ENCODE measurements around the gene TMEM9B. TPM values are rescaled to one million over a fixed set of nuclear protein-coding genes. Genes with fewer than 3 reads are reported as not detected.

The TMEM9B gene
- total and polyA plus RNA-seq, 9 donors: 25.2 to 39.8 (median 36.3) TPM

GRCh38 chr11:8932564-8933180 lies 31.6 kb downstream of the TMEM9B start, which contains the start of gene C11orf16:
Gene C11orf16, minus strand, starts transcription at chr11:8932947. Its CDS starts 639 bp downstream, at chr11:8932308.
- no peak for DNase-seq
- H3K27ac ChIP-seq (ENCODE audit: low read length): no peak within 1 kb of the TSS
- no peak within 1 kb of the TSS for H3K4me3 ChIP-seq (ENCODE audit: low read length)
- no peaks in the 10 kb centered on the region for H3K36me3 ChIP-seq (ENCODE audit: control insufficient read depth, insufficient read depth, low read length)
- WGBS (ENCODE audit: insufficient coverage): 57% methylated on average over 9 of the region's 12 CpGs
- no peaks in the 10 kb centered on the region for H3K9me3 ChIP-seq (replicated peaks; ENCODE audit: control insufficient read depth, low read depth, low read length)
- peaks cover 4% of the 10 kb centered on the region for H3K4me1 ChIP-seq (ENCODE audit: control insufficient read depth, insufficient read depth, low read length)
- no peaks in the 10 kb centered on the region for H3K27me3 ChIP-seq (ENCODE audit: control insufficient read depth, insufficient read depth, low read length)

- no peak for DNase-seq
- Histone ChIP-seq H3K9me3 (replicated peaks; ENCODE audit: control insufficient read depth, low read depth, low read length) (no peaks in the 10 kb centered on the region), H3K4me1 (ENCODE audit: control insufficient read depth, insufficient read depth, low read length) (peaks cover 5% of the 10 kb centered on the region), H3K27me3 (ENCODE audit: control insufficient read depth, insufficient read depth, low read length) (no peaks in the 10 kb centered on the region), H3K27ac (ENCODE audit: low read length) (no peak overlapping the region), H3K36me3 (ENCODE audit: control insufficient read depth, insufficient read depth, low read length) (no peaks in the 10 kb centered on the region), H3K4me3 (ENCODE audit: low read length) (no peak overlapping the region)
- WGBS (ENCODE audit: insufficient coverage): 85% methylated on average over 11 of the region's 12 CpGs
These were observed 33.6 kb downstream of the TMEM9B start for GRCh38 chr11:8930456-8931175.

- peaks cover 11% of the 10 kb centered on the region for H3K36me3 ChIP-seq (ENCODE audit: control insufficient read depth, insufficient read depth, low read length)
- peaks cover 5% of the 10 kb centered on the region for H3K4me1 ChIP-seq (ENCODE audit: control insufficient read depth, insufficient read depth, low read length)
- no peak overlapping the region for H3K27ac ChIP-seq (ENCODE audit: low read length)
- H3K4me3 ChIP-seq (ENCODE audit: low read length): no peak overlapping the region
- H3K27me3 ChIP-seq (ENCODE audit: control insufficient read depth, insufficient read depth, low read length): no peaks in the 10 kb centered on the region
- no peaks in the 10 kb centered on the region for H3K9me3 ChIP-seq (replicated peaks; ENCODE audit: control insufficient read depth, low read depth, low read length)
- 89% methylated on average over 8 of the region's 9 CpGs for WGBS (ENCODE audit: insufficient coverage)
- DNase-seq: no peak
These were observed 35.1 kb downstream of the TMEM9B start for GRCh38 chr11:8928981-8929615.

- Histone ChIP-seq H3K4me3 (ENCODE audit: low read length) (no peak overlapping the region), H3K36me3 (ENCODE audit: control insufficient read depth, insufficient read depth, low read length) (peaks cover 17% of the 10 kb centered on the region), H3K27ac (ENCODE audit: low read length) (no peak overlapping the region), H3K4me1 (ENCODE audit: control insufficient read depth, insufficient read depth, low read length) (peaks cover 5% of the 10 kb centered on the region), H3K27me3 (ENCODE audit: control insufficient read depth, insufficient read depth, low read length) (no peaks in the 10 kb centered on the region), H3K9me3 (replicated peaks; ENCODE audit: control insufficient read depth, low read depth, low read length) (no peaks in the 10 kb centered on the region)
- 85% methylated on average over 3 of the region's 4 CpGs for WGBS (ENCODE audit: insufficient coverage)
- DNase-seq: no peak
These were observed 36.0 kb downstream of the TMEM9B start for GRCh38 chr11:8928205-8928604.

- WGBS (ENCODE audit: insufficient coverage): 76% methylated on average over 5 of the region's 5 CpGs
- DNase-seq: no peak
- Histone ChIP-seq H3K4me3 (ENCODE audit: low read length) (no peak overlapping the region), H3K4me1 (ENCODE audit: control insufficient read depth, insufficient read depth, low read length) (peaks cover 3% of the 10 kb centered on the region), H3K27me3 (ENCODE audit: control insufficient read depth, insufficient read depth, low read length) (no peaks in the 10 kb centered on the region), H3K9me3 (replicated peaks; ENCODE audit: control insufficient read depth, low read depth, low read length) (no peaks in the 10 kb centered on the region), H3K36me3 (ENCODE audit: control insufficient read depth, insufficient read depth, low read length) (peaks cover 26% of the 10 kb centered on the region), H3K27ac (ENCODE audit: low read length) (no peak overlapping the region)
These were observed 37.0 kb downstream of the TMEM9B start for GRCh38 chr11:8927233-8927632.

- Histone ChIP-seq H3K27ac (ENCODE audit: low read length) (no peak overlapping the region), H3K4me3 (ENCODE audit: low read length) (no peak overlapping the region), H3K27me3 (ENCODE audit: control insufficient read depth, insufficient read depth, low read length) (no peaks in the 10 kb centered on the region), H3K36me3 (ENCODE audit: control insufficient read depth, insufficient read depth, low read length) (peaks cover 36% of the 10 kb centered on the region), H3K9me3 (replicated peaks; ENCODE audit: control insufficient read depth, low read depth, low read length) (no peaks in the 10 kb centered on the region), H3K4me1 (ENCODE audit: control insufficient read depth, insufficient read depth, low read length) (peaks cover 2% of the 10 kb centered on the region)
- DNase-seq: no peak
- WGBS (ENCODE audit: insufficient coverage): 83% methylated on average over 5 of the region's 5 CpGs
These were observed 38.0 kb downstream of the TMEM9B start for GRCh38 chr11:8926236-8926635.

- H3K27me3 ChIP-seq (ENCODE audit: control insufficient read depth, insufficient read depth, low read length): no peaks in the 10 kb centered on the region
- no peak overlapping the region for H3K27ac ChIP-seq (ENCODE audit: low read length)
- peaks cover 2% of the 10 kb centered on the region for H3K4me1 ChIP-seq (ENCODE audit: control insufficient read depth, insufficient read depth, low read length)
- H3K4me3 ChIP-seq (ENCODE audit: low read length): no peak overlapping the region
- 89% methylated on average over 5 of the region's 5 CpGs for WGBS (ENCODE audit: insufficient coverage)
- H3K36me3 ChIP-seq (ENCODE audit: control insufficient read depth, insufficient read depth, low read length): peaks cover 41% of the 10 kb centered on the region
- DNase-seq: no peak
- no peaks in the 10 kb centered on the region for H3K9me3 ChIP-seq (replicated peaks; ENCODE audit: control insufficient read depth, low read depth, low read length)
These were observed 38.5 kb downstream of the TMEM9B start for GRCh38 chr11:8925711-8926110.

GRCh38 chr11:8922691-8923090 lies 41.6 kb downstream of the TMEM9B start:
- Histone ChIP-seq H3K36me3 (ENCODE audit: control insufficient read depth, insufficient read depth, low read length) (peaks cover 66% of the 10 kb centered on the region), H3K27me3 (ENCODE audit: control insufficient read depth, insufficient read depth, low read length) (no peaks in the 10 kb centered on the region), H3K4me1 (ENCODE audit: control insufficient read depth, insufficient read depth, low read length) (peaks cover 7% of the 10 kb centered on the region), H3K9me3 (replicated peaks; ENCODE audit: control insufficient read depth, low read depth, low read length) (no peaks in the 10 kb centered on the region), H3K4me3 (ENCODE audit: low read length) (no peak overlapping the region), H3K27ac (ENCODE audit: low read length) (no peak overlapping the region)
- no peak for DNase-seq
- no CpG with 5 or more reads among the region's 5 CpGs for WGBS (ENCODE audit: insufficient coverage)

GRCh38 chr11:8917157-8917825 lies 47.0 kb downstream of the TMEM9B start:
- WGBS (ENCODE audit: insufficient coverage): 39% methylated on average over 4 of the region's 5 CpGs
- H3K4me1 ChIP-seq (ENCODE audit: control insufficient read depth, insufficient read depth, low read length): peaks cover 32% of the 10 kb centered on the region
- no peak overlapping the region for H3K4me3 ChIP-seq (ENCODE audit: low read length)
- H3K36me3 ChIP-seq (ENCODE audit: control insufficient read depth, insufficient read depth, low read length): peaks cover 55% of the 10 kb centered on the region
- H3K27ac ChIP-seq (ENCODE audit: low read length): peak overlapping the region; percentile 72
- DNase-seq: peak; percentile 90
- H3K9me3 ChIP-seq (replicated peaks; ENCODE audit: control insufficient read depth, low read depth, low read length): no peaks in the 10 kb centered on the region
- H3K27me3 ChIP-seq (ENCODE audit: control insufficient read depth, insufficient read depth, low read length): no peaks in the 10 kb centered on the region

- peaks cover 29% of the 10 kb centered on the region for H3K36me3 ChIP-seq (ENCODE audit: control insufficient read depth, insufficient read depth, low read length)
- H3K4me1 ChIP-seq (ENCODE audit: control insufficient read depth, insufficient read depth, low read length): peaks cover 38% of the 10 kb centered on the region
These were observed 49.6 kb downstream of the TMEM9B start for GRCh38 chr11:8914661-8915018.

More at GRCh38 chr11:8914661-8915018, 49.6 kb downstream of the TMEM9B start:
- Histone ChIP-seq H3K27ac (ENCODE audit: low read length) (no peak overlapping the region), H3K4me3 (ENCODE audit: low read length) (no peak overlapping the region), H3K9me3 (replicated peaks; ENCODE audit: control insufficient read depth, low read depth, low read length) (no peaks in the 10 kb centered on the region), H3K27me3 (ENCODE audit: control insufficient read depth, insufficient read depth, low read length) (no peaks in the 10 kb centered on the region)
- WGBS (ENCODE audit: insufficient coverage): no CpG with 5 or more reads among the region's 4 CpGs
- no peak for DNase-seq
